CD14-positive monocyte (primary cell): ENCODE results near the gene MSH2. TPM values are rescaled to one million over a fixed set of nuclear protein-coding genes. Genes with fewer than 3 reads are reported as not detected.

Experiments
- DNase-seq, 3 donors: peaks; one replicate each; pipeline ENCODE4 v3.0.0-alpha.2; 2011 to 2022
- H2AFZ ChIP-seq: 2 replicates; pipeline ENCODE4 v1.6.0; 2012; ENCODE audit warnings: mild to moderate bottlenecking, low read depth, low read length, inconsistent platforms; ENCODE audit not compliant: insufficient read depth, poor library complexity, severe bottlenecking
- H3K27ac ChIP-seq, 2 donors: 1 replicate in 1 of 2; 2 replicates in 1 of 2; pipeline ENCODE4 v1.5.1; 2012 to 2013; ENCODE audit warnings: low read length in 2 of 2, control low read depth in 1 of 2, inconsistent platforms in 1 of 2, low read depth in 1 of 2, mild to moderate bottlenecking in 1 of 2
- H3K27me3 ChIP-seq, 2 donors: one replicate each; pipeline versions ENCODE4 v1.6.0 to v1.6.1; 2011 to 2013; ENCODE audit warnings: low read length in 2 of 2; ENCODE audit not compliant: control insufficient read depth in 2 of 2, insufficient read depth in 2 of 2
- H3K36me3 ChIP-seq, 2 donors: replicated peaks in 1 of 2; 1 replicate in 1 of 2; 2 replicates in 1 of 2; pipeline versions ENCODE4 v1.5.1 to v1.6.1; 2012 to 2013; ENCODE audit warnings: low read length in 2 of 2, control low read depth in 1 of 2, inconsistent platforms in 1 of 2, mild to moderate bottlenecking in 1 of 2; ENCODE audit not compliant: insufficient read depth in 2 of 2, control insufficient read depth in 1 of 2
- H3K4me1 ChIP-seq, 2 donors: 1 replicate in 1 of 2; 2 replicates in 1 of 2; pipeline versions ENCODE4 v1.5.1 to v1.6.1; 2012 to 2013; ENCODE audit warnings: low read length in 2 of 2, control low read depth in 1 of 2, inconsistent platforms in 1 of 2, mild to moderate bottlenecking in 1 of 2, moderate library complexity in 1 of 2; ENCODE audit not compliant: insufficient read depth in 2 of 2, control insufficient read depth in 1 of 2
- H3K4me2 ChIP-seq: replicated peaks from 2 replicates; pipeline ENCODE3; 2012; ENCODE audit warnings: low read length, moderate library complexity, mild to moderate bottlenecking; ENCODE audit not compliant: poor library complexity, severe bottlenecking; ENCODE audit errors: extremely low read depth
- H3K4me3 ChIP-seq, 3 experiments: fragments of 200-600 bp in 1 of 3; sonication (generic) in 1 of 3; replicated peaks in 1 of 3; 1 replicate in 2 of 3; 2 replicates in 1 of 3; pipeline ENCODE4 v1.5.1; 2011 to 2013; ENCODE audit warnings: low read length in 3 of 3, mild to moderate bottlenecking in 3 of 3, control low read depth in 2 of 3, low read depth in 2 of 3, inconsistent platforms in 1 of 3, moderate library complexity in 1 of 3
- H3K79me2 ChIP-seq: 2 replicates; pipeline ENCODE4 v1.6.0; 2012; ENCODE audit warnings: mild to moderate bottlenecking, control low read depth, inconsistent platforms, low read length, moderate library complexity; ENCODE audit not compliant: insufficient read depth
- H3K9ac ChIP-seq: 2 replicates; pipeline ENCODE4 v1.6.0; 2017; ENCODE audit warnings: low read length, mild to moderate bottlenecking; ENCODE audit not compliant: insufficient read depth, poor library complexity, severe bottlenecking
- H3K9me3 ChIP-seq, 2 donors: replicated peaks in 1 of 2; 1 replicate in 1 of 2; 2 replicates in 1 of 2; pipeline versions ENCODE4 v1.5.1 to v1.6.1; 2012 to 2013; ENCODE audit warnings: low read length in 2 of 2, control low read depth in 1 of 2; ENCODE audit not compliant: control insufficient read depth in 1 of 2, insufficient read depth in 1 of 2
- H4K20me1 ChIP-seq: 2 replicates; pipeline ENCODE4 v1.6.0; 2012; ENCODE audit warnings: mild to moderate bottlenecking, low read length, control low read depth, moderate library complexity; ENCODE audit not compliant: insufficient read depth
- H3K27ac Mint-ChIP-seq, 7 donors: one replicate each; pipeline ENCODE4 v1.8.0; 2020; ENCODE audit warnings: mild to moderate bottlenecking in 7 of 7, mixed read lengths in 7 of 7, moderate library complexity in 6 of 7, inconsistent platforms in 2 of 7
- H3K27me3 Mint-ChIP-seq, 3 donors: one replicate each; pipeline ENCODE4 v1.8.0; 2021 to 2022; ENCODE audit warnings: low read depth in 3 of 3, mild to moderate bottlenecking in 3 of 3, mixed read lengths in 3 of 3, moderate library complexity in 3 of 3, inconsistent platforms in 1 of 3
- H3K36me3 Mint-ChIP-seq, 2 donors: one replicate each; pipeline ENCODE4 v1.8.0; 2020; ENCODE audit warnings: mixed read lengths in 2 of 2, inconsistent platforms in 1 of 2, mild to moderate bottlenecking in 1 of 2
- H3K4me1 Mint-ChIP-seq: one replicate; pipeline ENCODE4 v1.8.0; 2020; ENCODE audit warnings: mild to moderate bottlenecking, mixed read lengths
- H3K4me3 Mint-ChIP-seq, 2 donors: one replicate each; pipeline ENCODE4 v1.8.0; 2020; ENCODE audit warnings: mild to moderate bottlenecking in 2 of 2, mixed read lengths in 2 of 2, moderate library complexity in 1 of 2
- H3K9me3 Mint-ChIP-seq, 7 donors: one replicate each; pipeline ENCODE4 v1.8.0; 2020 to 2022; ENCODE audit warnings: mixed read lengths in 7 of 7, mild to moderate bottlenecking in 6 of 7, moderate library complexity in 6 of 7, inconsistent platforms in 2 of 7
- WGBS: methylation state at CpG from one replicate; pipeline ENCODE4 v1.1.5; 2013; ENCODE audit warnings: missing lambda C conversion rate; ENCODE audit not compliant: insufficient coverage; 5-methylcytosine and 5-hydroxymethylcytosine counted together
- intact Hi-C, 2 donors: fragments of 100-400 bp; cut with micrococcal nuclease; formaldehyde crosslinking; loops; one replicate each; pipeline versions ENCODE4 v1.15.0 to v1.15.1; 2023
- polyA plus RNA-seq, 3 donors: library from polyadenylated mRNA; depleted of rRNA in 1 of 3; unstranded in 2 of 3; stranded (reverse) in 1 of 3; fragments of 300-500 nt in 2 of 3; fragments of >200 nt in 1 of 3; fragmentation: Illumina TruSeq in 2 of 3; gene quantifications; 1 replicate in 2 of 3; 2 replicates in 1 of 3; pipeline ENCODE4 v1.2.3, GENCODE V29; 2012 to 2021
- TF ChIP-seq, protein P1 (sequence below): fragments of 200-600 bp; IDR thresholded peaks from one replicate; pipeline ENCODE4 v1.8.0; 2022; ENCODE audit warnings: antibody characterized with exemption, mild to moderate bottlenecking

The MSH2 gene
- polyA plus RNA-seq, 3 donors = 1.5 to 2.8 (median 2.0) TPM

GRCh38 chr2:47508080-47508479, 105.1 kb downstream of the MSH2 start:
- Histone ChIP-seq H3K9ac (no peak overlapping the region), H3K36me3 (no peaks in the 10 kb centered on the region), H4K20me1 (no peaks in the 10 kb centered on the region), H3K27me3 (no peaks in the 10 kb centered on the region), H3K4me3 (no peak overlapping the region), H3K4me1 (no peaks in the 10 kb centered on the region), H3K27ac (no peak overlapping the region), H2AFZ (no peak overlapping the region), H3K79me2 (no peaks in the 10 kb centered on the region), H3K9me3 (peaks cover 8 to 18% of the 10 kb centered on the region in 2 donors), H3K4me2 (no peak overlapping the region)
- DNase-seq = no peak
- H3K27me3 Mint-ChIP-seq = peaks cover 2 to 3% (median 2%) of the 10 kb centered on the region in 3 donors
- intact Hi-C loops = no loop called here
- peaks cover 4% of the 10 kb centered on the region for H3K4me1 Mint-ChIP-seq
- WGBS = 94% methylated on average over 2 of the region's 4 CpGs
- peaks cover 8 to 29% (median 17%) of the 10 kb centered on the region in 7 donors for H3K9me3 Mint-ChIP-seq
- no peak overlapping the region for H3K27ac Mint-ChIP-seq
- TF ChIP-seq, protein P1, sequence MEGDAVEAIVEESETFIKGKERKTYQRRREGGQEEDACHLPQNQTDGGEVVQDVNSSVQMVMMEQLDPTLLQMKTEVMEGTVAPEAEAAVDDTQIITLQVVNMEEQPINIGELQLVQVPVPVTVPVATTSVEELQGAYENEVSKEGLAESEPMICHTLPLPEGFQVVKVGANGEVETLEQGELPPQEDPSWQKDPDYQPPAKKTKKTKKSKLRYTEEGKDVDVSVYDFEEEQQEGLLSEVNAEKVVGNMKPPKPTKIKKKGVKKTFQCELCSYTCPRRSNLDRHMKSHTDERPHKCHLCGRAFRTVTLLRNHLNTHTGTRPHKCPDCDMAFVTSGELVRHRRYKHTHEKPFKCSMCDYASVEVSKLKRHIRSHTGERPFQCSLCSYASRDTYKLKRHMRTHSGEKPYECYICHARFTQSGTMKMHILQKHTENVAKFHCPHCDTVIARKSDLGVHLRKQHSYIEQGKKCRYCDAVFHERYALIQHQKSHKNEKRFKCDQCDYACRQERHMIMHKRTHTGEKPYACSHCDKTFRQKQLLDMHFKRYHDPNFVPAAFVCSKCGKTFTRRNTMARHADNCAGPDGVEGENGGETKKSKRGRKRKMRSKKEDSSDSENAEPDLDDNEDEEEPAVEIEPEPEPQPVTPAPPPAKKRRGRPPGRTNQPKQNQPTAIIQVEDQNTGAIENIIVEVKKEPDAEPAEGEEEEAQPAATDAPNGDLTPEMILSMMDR = no peak
- H3K4me3 Mint-ChIP-seq = no peak overlapping the region
- no peaks in the 10 kb centered on the region for H3K36me3 Mint-ChIP-seq

DNA sequence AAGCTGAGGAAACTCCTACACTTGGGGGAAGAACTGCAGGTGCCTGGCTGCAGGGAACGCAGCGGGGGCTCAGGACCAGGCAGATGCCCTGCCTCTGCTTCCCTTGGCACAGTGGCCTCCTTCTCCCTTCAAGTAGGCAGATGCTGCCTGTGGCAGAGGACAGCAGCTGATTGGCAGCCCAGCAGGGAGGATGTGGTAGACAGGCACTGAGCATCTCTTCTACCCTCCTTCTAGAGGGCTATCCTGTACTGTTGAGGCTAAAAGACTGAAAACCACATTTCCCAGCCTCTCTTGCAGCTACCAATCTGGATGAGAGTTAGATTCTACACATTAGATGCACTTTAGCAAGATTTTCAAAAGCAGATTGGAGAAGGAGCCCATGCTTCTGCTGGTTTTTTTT, 105.7 kb downstream of the MSH2 start:
- H3K4me1 Mint-ChIP-seq = peaks cover 4% of the 10 kb centered on the region
- no peak overlapping the region for H3K4me3 ChIP-seq
- H3K36me3 ChIP-seq = no peaks in the 10 kb centered on the region
- no peak overlapping the region for H2AFZ ChIP-seq
- TF ChIP-seq, protein P1 = no peak
- H3K27ac Mint-ChIP-seq = no peak overlapping the region
- peaks cover 8 to 18% of the 10 kb centered on the region in 2 donors for H3K9me3 ChIP-seq
- H3K9me3 Mint-ChIP-seq = peaks cover 8 to 29% (median 17%) of the 10 kb centered on the region in 7 donors
- peaks cover 2 to 3% (median 2%) of the 10 kb centered on the region in 3 donors for H3K27me3 Mint-ChIP-seq
- 92% methylated on average over 2 of the region's 2 CpGs for WGBS
- no peaks in the 10 kb centered on the region for H3K4me1 ChIP-seq
- no peak overlapping the region for H3K27ac ChIP-seq
- no peak overlapping the region for H3K4me2 ChIP-seq
- intact Hi-C loops = no loop called here
- H3K79me2 ChIP-seq = no peaks in the 10 kb centered on the region
- H3K36me3 Mint-ChIP-seq = no peaks in the 10 kb centered on the region
- no peak for DNase-seq
- no peaks in the 10 kb centered on the region for H4K20me1 ChIP-seq
- H3K27me3 ChIP-seq = no peaks in the 10 kb centered on the region
- no peak overlapping the region for H3K4me3 Mint-ChIP-seq
- no peak overlapping the region for H3K9ac ChIP-seq
